NCI-H187 (cell line): ENCODE results near the gene IFI35.
"Not testable (repeated sequence)": the region's sequence is repeated elsewhere in the genome, so short reads cannot be mapped to it uniquely, and the experiment has no call there.

Source experiments
- DNase-seq, 2 experiments: peaks; one replicate each; lab custom pipeline; 2025; lab: John Stamatoyannopoulos, UW

Gene IFI35

GRCh38 chr17:43006639-43007551 lies at the start of gene IFI35:
IFI35 (plus strand) TSS chr17:43006784; CDS start chr17:43006948, 164 bp downstream.
- no peak for DNase-seq

DNA sequence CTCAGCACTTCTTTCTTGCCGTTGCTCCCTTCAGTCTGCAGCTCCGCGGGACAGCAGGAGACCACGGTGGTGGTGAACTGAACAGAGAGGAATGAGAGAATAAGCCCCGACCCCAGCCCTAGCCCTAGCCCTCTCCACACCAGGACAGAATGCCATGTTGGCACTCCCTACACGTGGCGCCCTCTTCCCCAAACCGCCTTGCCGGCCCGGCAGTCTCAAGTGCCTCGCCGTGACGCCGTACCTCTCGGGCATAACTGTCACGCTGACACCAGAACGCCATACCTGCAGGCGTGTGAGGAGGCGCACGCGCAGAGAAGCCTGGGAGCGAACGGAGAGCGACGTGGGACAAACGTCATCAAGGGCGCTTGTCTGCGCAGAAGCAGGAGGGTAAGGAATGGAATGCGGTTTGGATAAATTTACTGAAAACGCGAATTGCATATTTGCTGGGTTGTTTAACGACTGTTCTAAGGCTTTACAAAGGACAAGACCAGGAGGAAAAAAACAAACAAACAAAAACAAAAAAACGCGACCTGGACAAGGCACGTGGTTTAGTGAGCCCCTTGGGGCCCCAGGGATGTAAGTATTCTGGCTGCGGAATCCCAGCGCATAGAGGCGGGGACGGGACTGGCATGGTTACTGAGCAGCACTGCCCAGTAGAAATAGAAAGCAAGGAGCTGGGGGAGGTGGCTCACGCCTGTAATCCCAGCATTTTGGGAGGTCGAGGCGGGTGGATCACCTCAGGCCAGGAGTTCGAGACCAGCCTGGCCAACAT lies 42.2 kb upstream of the IFI35 start, which contains the start of gene AARSD1:
TSS of gene AARSD1 (minus strand) at position 294 of the 772 bp plus-strand sequence. CDS start at position 280, 14 bp downstream.
- DNase-seq: peak; percentile 81 to 82

DNA sequence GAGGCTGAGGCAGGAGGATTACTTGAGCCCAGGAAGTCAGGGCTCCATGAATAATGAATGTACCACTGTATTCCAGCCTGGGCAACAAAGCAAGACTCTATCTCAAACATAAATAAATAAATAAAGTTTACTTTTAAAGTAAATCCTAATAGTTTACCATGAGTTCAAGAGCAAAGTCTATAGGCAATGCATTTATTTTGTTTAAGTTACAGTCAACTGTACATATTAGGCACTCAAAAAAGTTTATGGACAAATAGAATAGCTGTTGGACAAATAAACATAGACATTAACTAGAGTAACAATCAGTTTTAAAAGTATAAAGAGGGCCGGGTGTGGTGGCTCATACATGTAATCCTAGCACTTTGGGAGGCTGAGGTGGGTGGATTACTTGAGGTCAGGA lies 38.7 kb upstream of the IFI35 start:
- no peak for DNase-seq

- no peak for DNase-seq
These were observed 37.5 kb upstream of the IFI35 start for GRCh38 chr17:42969001-42969581.

GRCh38 chr17:42971589-42971988 lies 35.0 kb upstream of the IFI35 start:
- DNase-seq: no peak

- not testable (repeated sequence) for DNase-seq
These were observed 33.3 kb upstream of the IFI35 start for GRCh38 chr17:42973323-42973722.

- no peak for DNase-seq
These were observed 31.3 kb upstream of the IFI35 start for GRCh38 chr17:42975265-42975664.

GRCh38 chr17:42975701-42976100 lies 30.9 kb upstream of the IFI35 start:
- not testable (repeated sequence) for DNase-seq

DNA sequence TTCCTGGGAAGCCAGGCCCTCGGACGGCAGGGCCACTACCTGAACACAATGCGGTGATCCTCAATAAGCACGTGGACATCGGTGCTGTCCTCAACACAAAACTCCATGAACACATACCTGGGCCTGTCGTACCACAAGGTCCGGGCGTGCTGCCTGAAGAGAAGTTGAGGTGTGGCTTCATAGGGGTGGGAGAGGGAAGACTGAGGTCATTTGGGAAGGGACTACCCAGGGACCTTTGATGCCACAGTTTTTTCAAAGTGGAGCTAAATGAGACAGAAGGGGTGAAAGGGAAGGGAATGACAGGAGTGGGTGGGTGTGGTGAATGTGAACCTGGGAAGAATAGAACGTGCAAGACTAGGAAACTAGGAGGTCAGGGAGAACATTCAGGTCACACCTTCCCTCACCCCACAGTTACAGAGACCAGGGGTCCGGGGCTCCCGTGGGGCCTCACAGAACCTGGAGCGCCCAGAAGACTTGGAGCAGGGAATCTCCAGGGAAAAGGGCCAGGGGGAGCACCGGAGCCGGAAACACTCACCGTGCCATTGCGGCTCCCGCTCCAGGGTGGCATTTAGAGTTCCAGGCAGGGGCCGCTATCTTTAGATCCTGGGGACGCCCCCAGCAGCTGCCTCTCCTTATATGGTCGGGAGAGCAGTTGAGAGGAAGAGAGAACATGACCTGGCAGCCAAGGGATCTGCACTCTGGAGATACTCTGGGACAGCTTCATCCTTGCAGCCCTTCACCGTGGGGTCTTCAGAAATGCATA lies 26.9 kb upstream of the IFI35 start, which contains the start of gene PTGES3L:
TSS of gene PTGES3L (minus strand) at position 570 of the 763 bp plus-strand sequence. CDS start at position 543, 27 bp downstream.
- peak in 1 of 2 experiments; percentile 18 for DNase-seq

GRCh38 chr17:42980274-42980765 lies 26.3 kb upstream of the IFI35 start, which contains the start of gene RUNDC1:
RUNDC1 (plus strand) TSS chr17:42980565; CDS start chr17:42980577, 12 bp downstream.
- DNase-seq: peak; percentile 82 to 91

DNA sequence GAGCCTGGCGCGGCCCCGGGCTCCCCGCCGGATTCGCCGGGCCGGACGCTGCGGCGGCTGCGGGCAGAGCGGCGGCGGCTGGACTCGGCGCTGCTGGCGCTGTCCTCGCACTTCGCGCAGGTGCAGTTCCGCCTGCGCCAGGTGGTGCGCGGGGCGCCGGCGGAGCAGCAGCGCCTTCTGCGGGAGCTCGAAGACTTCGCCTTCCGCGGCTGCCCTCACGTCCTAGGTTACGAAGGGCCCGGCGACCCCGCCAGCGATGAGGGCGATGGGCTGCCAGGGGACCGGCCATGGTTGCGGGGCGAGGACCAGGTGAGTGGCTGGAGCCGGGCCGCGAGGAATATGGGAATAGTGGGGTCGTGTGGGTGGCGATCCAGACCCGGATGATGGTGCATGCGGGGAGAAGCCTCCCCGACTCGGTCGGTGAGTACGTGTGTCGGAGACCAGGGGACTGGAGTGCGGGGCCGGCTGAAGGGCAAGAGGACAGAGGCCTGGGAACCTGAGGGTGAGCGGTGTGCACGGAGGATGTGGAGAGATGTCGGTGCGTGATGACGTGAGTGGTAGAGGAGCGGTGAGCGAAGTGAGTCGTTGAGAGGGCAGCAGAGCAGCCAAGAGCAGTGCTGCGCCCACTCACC lies 25.7 kb upstream of the IFI35 start:
- no peak for DNase-seq

DNA sequence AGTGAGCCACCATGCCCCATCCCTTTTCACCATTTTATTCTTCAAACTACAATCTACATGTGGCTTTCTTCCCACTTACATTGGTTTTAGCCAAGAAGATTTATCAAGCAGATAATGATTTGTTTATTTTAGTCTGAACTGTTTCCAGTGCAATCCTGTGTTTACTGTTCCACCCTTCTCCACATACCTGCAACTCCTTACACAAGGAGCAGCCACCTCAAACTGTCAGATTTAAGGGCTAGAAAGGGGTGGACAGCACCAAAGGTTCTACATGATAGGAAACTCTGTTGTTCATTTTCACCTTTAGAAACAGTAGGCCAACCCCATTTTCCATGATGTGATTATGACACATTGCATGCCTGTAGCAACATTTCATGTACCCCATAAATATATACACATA lies 24.3 kb upstream of the IFI35 start:
- no peak for DNase-seq

- DNase-seq: no peak
These were observed 21.4 kb upstream of the IFI35 start for GRCh38 chr17:42985225-42985624.

DNA sequence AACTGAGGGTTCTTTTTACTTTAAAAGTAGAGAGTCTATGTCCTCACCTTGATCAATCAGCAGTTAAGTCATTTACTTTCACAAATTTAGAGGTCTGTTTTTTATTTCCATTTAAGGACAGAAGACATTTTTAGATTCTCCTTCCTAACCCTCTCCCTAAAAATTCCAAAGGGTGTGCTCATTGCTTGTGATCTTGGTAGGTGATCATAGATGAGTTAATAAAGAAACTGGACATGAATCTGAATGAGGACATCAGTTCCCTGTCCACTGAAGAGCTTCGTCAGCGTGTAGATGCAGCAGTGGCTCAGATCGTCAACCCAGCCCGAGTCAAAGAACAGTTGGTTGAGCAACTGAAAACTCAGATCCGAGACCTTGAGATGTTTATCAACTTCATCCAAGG lies 17.4 kb upstream of the IFI35 start:
- DNase-seq: no peak

DNA sequence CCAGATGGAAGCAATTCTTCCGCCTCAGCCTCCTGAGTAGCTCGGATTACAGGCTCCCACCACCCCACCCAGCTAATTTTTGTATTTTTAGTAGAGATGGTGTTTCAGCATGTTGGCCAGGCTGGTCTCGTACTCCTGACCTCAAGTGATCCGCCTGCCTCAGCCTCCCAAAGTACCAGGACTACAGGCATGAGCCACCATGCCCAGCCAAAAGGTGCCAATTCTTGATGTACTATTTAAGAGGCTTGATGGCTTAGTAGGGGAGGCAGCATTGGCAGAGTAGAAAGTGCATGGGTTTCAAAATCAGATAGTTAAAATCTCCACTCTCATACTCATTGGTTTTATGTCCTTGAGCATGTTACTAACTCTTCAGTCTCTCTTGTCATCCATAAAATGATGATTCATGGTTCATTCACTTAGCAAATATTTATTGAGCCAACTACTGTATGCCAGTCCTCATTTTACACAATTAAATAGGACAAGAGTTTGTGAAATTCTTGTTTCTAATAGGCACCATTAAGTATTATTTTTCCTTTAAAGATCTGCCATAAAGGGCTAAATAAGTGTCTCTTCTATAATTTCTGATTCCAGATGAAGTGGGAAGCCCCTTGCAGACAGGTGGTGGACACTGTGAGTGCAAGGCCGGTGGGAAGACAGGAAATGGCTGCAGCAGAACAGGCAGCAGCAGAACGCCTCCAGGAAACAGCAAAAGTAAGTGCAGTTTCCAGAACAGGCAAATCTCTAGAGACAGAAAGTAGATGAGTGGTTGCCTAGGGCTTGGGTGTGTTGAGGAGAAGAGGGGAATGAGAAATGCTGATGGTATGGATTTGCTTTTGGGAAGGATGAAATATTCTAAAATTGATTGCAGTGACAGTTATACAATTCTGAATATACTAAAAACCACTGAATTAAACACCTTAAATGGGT lies 16.6 kb upstream of the IFI35 start:
- DNase-seq: no peak

- DNase-seq: no peak
These were observed 15.1 kb upstream of the IFI35 start for GRCh38 chr17:42991471-42991870.

GRCh38 chr17:42992872-42993271 lies 13.7 kb upstream of the IFI35 start:
- no peak for DNase-seq

DNA sequence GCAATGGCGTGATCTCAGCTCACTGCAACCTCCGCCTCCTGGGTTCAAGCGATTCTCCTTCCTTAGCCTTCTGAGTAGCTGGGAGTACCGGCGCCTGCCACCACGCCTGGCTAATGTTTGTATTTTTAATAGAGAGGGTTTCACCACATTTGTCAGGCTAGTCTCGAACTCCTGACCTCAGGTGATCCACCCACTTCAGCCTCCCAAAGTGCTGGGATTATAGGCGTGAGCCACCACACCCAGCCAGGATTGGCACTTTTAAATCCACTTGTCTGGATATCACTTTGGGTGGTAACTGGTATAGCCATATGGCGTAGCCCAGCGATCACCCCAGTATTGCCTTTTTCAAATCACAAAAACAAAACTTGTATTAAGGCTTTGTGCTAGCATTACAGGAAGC lies 12.7 kb upstream of the IFI35 start:
- DNase-seq: not testable (repeated sequence)

DNA sequence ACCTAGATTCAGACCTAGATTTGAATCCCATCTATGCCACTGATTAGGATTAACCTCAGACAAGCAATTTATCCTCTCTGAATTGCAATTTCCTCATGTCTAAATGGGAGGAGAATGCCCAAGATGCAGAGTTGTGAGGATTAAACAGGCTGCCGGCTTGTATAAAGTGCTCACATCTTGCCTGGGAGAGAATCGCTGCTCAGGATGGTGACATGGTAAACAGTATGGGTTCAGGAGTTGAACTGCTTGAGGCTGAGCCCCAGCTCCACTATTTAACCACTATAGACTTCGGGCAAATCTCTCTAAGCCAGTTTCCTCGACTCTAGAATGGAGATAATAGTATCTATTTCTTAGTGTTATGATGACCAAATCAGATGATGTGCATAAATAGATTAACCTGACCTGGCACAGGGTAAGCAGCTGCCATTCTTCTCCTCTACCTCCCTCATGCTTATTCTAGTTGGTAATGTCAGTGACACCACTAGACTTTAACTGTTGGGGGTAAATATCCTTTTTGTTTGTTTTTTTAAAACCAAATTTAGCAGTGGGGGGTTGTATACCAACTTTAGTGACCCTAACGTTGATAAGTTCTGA lies 9.1 kb upstream of the IFI35 start:
- no peak for DNase-seq
